Loucy (cell line): ENCODE measurements around the gene TPM2.

Experiments
- H2AFZ ChIP-seq: fragments of 200-600 bp; sonication (generic); 2 replicates; pipeline ENCODE4 v1.6.0; 2016; ENCODE audit warnings: antibody characterized with exemption, mild to moderate bottlenecking, low read length, moderate library complexity
- H3F3A ChIP-seq: fragments of 200-600 bp; 2 replicates; pipeline ENCODE4 v1.6.0; 2016; ENCODE audit warnings: antibody characterized with exemption, low read depth, mild to moderate bottlenecking
- H3K27me3 ChIP-seq: fragments of 200-600 bp; sonication (generic); 2 replicates; pipeline ENCODE4 v1.6.1; 2014; ENCODE audit warnings: low read length, mild to moderate bottlenecking; ENCODE audit not compliant: insufficient read depth, poor library complexity, severe bottlenecking
- H3K36me3 ChIP-seq: fragments of 200-600 bp; sonication (generic); 2 replicates; pipeline ENCODE4 v1.6.1; 2016; ENCODE audit warnings: low read length; ENCODE audit not compliant: insufficient read depth
- H3K4me1 ChIP-seq: fragments of 200-600 bp; sonication (generic); 2 replicates; pipeline ENCODE4 v1.5.1; 2014; ENCODE audit warnings: low read length, mild to moderate bottlenecking; ENCODE audit not compliant: insufficient read depth, poor library complexity, severe bottlenecking
- H3K4me2 ChIP-seq: fragments of 200-600 bp; sonication (generic); 2 replicates; pipeline ENCODE4 v1.6.0; 2014; ENCODE audit warnings: antibody characterized with exemption, low read length, low read depth, mild to moderate bottlenecking; ENCODE audit not compliant: poor library complexity, severe bottlenecking
- H3K4me3 ChIP-seq: fragments of 200-600 bp; sonication (generic); 2 replicates; pipeline ENCODE4 v1.5.1; 2014; ENCODE audit warnings: low read length, mild to moderate bottlenecking, mixed read lengths; ENCODE audit not compliant: poor library complexity, severe bottlenecking
- H3K79me2 ChIP-seq: fragments of 200-600 bp; sonication (generic); 2 replicates; pipeline ENCODE4 v1.6.1; 2014; ENCODE audit warnings: low read length; ENCODE audit not compliant: insufficient read depth
- H3K9ac ChIP-seq: fragments of 200-600 bp; sonication (generic); 2 replicates; pipeline ENCODE4 v1.6.0; 2014; ENCODE audit warnings: mild to moderate bottlenecking, low read depth, low read length, moderate library complexity; ENCODE audit not compliant: poor library complexity, severe bottlenecking
- H3K9me2 ChIP-seq: fragments of 200-600 bp; sonication (generic); replicated peaks from 2 replicates; pipeline ENCODE4 v1.6.1; 2016; ENCODE audit warnings: low read depth, low read length, mixed read lengths
- H3K9me3 ChIP-seq: fragments of 200-600 bp; sonication (generic); 2 replicates; pipeline ENCODE4 v1.6.1; 2014; ENCODE audit warnings: mild to moderate bottlenecking, antibody characterized with exemption, low read length, low read depth; ENCODE audit not compliant: insufficient read depth
- H4K20me1 ChIP-seq: fragments of 200-600 bp; sonication (generic); 2 replicates; pipeline ENCODE4 v1.6.0; 2014; ENCODE audit warnings: antibody characterized with exemption, low read length, mild to moderate bottlenecking; ENCODE audit not compliant: insufficient read depth, poor library complexity, severe bottlenecking
- EZH2phosphoT487 ChIP-seq: fragments of 200-600 bp; IDR thresholded peaks from 2 replicates; pipeline ENCODE4 v1.6.1; 2018; ENCODE audit warnings: antibody characterized with exemption, mild to moderate bottlenecking, moderate library complexity, borderline replicate concordance
- TF ChIP-seq, protein P1 (sequence below): fragments of 200-600 bp; sonication (generic); conservative IDR thresholded peaks from 2 replicates; pipeline ENCODE4 v1.5.1; 2014; ENCODE audit warnings: mild to moderate bottlenecking, antibody characterized with exemption, low read length

TPM2 gene

GRCh38 chr9:35705372-35705771 lies 15.6 kb upstream of the TPM2 start:
- H2AFZ ChIP-seq, result no peak overlapping the region
- H4K20me1 ChIP-seq, result peaks cover 5% of the 10 kb centered on the region
- no peaks in the 10 kb centered on the region for H3K27me3 ChIP-seq
- TF ChIP-seq, protein P1, sequence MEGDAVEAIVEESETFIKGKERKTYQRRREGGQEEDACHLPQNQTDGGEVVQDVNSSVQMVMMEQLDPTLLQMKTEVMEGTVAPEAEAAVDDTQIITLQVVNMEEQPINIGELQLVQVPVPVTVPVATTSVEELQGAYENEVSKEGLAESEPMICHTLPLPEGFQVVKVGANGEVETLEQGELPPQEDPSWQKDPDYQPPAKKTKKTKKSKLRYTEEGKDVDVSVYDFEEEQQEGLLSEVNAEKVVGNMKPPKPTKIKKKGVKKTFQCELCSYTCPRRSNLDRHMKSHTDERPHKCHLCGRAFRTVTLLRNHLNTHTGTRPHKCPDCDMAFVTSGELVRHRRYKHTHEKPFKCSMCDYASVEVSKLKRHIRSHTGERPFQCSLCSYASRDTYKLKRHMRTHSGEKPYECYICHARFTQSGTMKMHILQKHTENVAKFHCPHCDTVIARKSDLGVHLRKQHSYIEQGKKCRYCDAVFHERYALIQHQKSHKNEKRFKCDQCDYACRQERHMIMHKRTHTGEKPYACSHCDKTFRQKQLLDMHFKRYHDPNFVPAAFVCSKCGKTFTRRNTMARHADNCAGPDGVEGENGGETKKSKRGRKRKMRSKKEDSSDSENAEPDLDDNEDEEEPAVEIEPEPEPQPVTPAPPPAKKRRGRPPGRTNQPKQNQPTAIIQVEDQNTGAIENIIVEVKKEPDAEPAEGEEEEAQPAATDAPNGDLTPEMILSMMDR, result no peak
- TF ChIP-seq EZH2phosphoT487, result no peak
- peaks cover 93% of the 10 kb centered on the region for H3K36me3 ChIP-seq
- no peaks in the 10 kb centered on the region for H3K9me3 ChIP-seq
- H3F3A ChIP-seq, result no peaks in the 10 kb centered on the region
- no peaks in the 10 kb centered on the region for H3K79me2 ChIP-seq
- H3K4me1 ChIP-seq, result no peaks in the 10 kb centered on the region
- no peak overlapping the region for H3K4me3 ChIP-seq
- no peak overlapping the region for H3K9ac ChIP-seq
- no peak overlapping the region for H3K4me2 ChIP-seq
- no peaks in the 10 kb centered on the region for H3K9me2 ChIP-seq

DNA sequence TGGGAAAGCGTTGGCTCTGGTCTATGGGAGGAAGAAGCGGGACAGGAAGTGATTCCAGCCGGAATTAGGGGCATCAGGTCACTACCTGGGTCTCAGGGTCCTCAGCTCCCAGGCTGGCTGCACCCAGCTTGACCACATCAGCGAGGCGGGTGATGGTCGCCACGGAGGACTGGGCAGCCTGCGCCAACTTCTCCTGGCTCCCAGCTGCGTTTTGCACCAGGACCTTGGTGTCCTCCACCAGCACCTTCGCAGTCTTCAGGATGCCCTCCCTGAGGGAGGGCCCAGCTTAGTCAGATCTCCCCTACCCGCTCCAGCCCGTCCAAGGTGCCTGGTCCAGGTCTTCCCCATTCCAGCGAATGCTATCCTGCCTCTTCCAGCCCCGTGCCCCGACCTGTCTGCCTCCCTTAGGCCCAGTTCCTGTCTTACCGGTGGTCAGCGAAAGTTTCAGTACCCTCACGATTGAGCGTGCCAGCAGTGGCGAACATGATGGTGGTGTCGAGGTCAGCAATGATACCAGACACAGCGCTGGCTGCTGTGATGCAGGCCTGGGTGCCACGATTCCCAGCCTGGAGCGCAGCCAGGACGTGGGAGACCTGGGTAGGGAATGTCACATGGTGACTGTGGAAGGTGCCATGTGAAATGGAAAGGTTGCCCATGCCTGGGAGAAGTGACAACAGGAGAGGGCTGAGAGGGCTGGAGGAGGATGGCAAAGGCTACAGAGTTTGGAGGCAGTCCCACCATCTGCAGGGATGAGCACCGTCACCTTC lies 14.4 kb upstream of the TPM2 start:
- no peak overlapping the region for H2AFZ ChIP-seq
- H4K20me1 ChIP-seq, result peaks cover 5% of the 10 kb centered on the region
- H3F3A ChIP-seq, result no peaks in the 10 kb centered on the region
- no peaks in the 10 kb centered on the region for H3K9me3 ChIP-seq
- H3K4me3 ChIP-seq, result no peak overlapping the region
- no peaks in the 10 kb centered on the region for H3K9me2 ChIP-seq
- H3K79me2 ChIP-seq, result no peaks in the 10 kb centered on the region
- H3K27me3 ChIP-seq, result no peaks in the 10 kb centered on the region
- TF ChIP-seq EZH2phosphoT487, result no peak
- TF ChIP-seq, protein P1, result no peak
- no peak overlapping the region for H3K9ac ChIP-seq
- no peak overlapping the region for H3K4me2 ChIP-seq
- H3K36me3 ChIP-seq, result peaks cover 98% of the 10 kb centered on the region
- H3K4me1 ChIP-seq, result no peaks in the 10 kb centered on the region

GRCh38 chr9:35702696-35703095 lies 13.0 kb upstream of the TPM2 start:
- Histone ChIP-seq H3K4me3 (no peak overlapping the region), H3K79me2 (no peaks in the 10 kb centered on the region), H3K36me3 (peaks cover 98% of the 10 kb centered on the region), H3K4me2 (no peak overlapping the region), H3K9me2 (no peaks in the 10 kb centered on the region), H3F3A (no peaks in the 10 kb centered on the region), H3K4me1 (no peaks in the 10 kb centered on the region), H2AFZ (no peak overlapping the region), H3K9ac (no peak overlapping the region), H4K20me1 (peaks cover 5% of the 10 kb centered on the region), H3K27me3 (no peaks in the 10 kb centered on the region), H3K9me3 (no peaks in the 10 kb centered on the region)
- TF ChIP-seq, protein P1, result no peak
- TF ChIP-seq EZH2phosphoT487, result no peak
